HG03521 (cell line): ENCODE results near the gene PGM2L1.
"Not testable (repeated sequence)": the region's sequence is repeated elsewhere in the genome, so short reads cannot be mapped to it uniquely, and the experiment has no call there.

ENCODE experiments used
- ATAC-seq: cut with Tn5 transposase; IDR thresholded peaks from one replicate; pipeline ENCODE4 v1.9.1; 2021; ENCODE audit warnings: mild to moderate bottlenecking, moderate library complexity; ENCODE audit not compliant: unreplicated experiment

PGM2L1 gene

GRCh38 chr11:74398244-74399159 is at the start of gene PGM2L1:
TSS of gene PGM2L1 (minus strand) at chr11:74398433. CDS start at chr11:74398161, 272 bp downstream.
- ATAC-seq = peak; percentile 96

- ATAC-seq = no peak
These were observed 49.5 kb upstream of the PGM2L1 start for GRCh38 chr11:74447720-74448119.

- no peak for ATAC-seq
These were observed 48.3 kb upstream of the PGM2L1 start for GRCh38 chr11:74446532-74446938.

- no peak for ATAC-seq
These were observed 46.1 kb upstream of the PGM2L1 start for GRCh38 chr11:74444173-74444826.

- no peak for ATAC-seq
These were observed 45.0 kb upstream of the PGM2L1 start for GRCh38 chr11:74443071-74443864.

GRCh38 chr11:74442636-74443035 is 44.4 kb upstream of the PGM2L1 start:
- no peak for ATAC-seq

GRCh38 chr11:74438681-74439080 is 40.4 kb upstream of the PGM2L1 start:
- no peak for ATAC-seq

GRCh38 chr11:74437441-74438042 is 39.3 kb upstream of the PGM2L1 start:
- ATAC-seq = no peak

- ATAC-seq = no peak
These were observed 36.3 kb upstream of the PGM2L1 start for GRCh38 chr11:74434528-74434927.

- no peak for ATAC-seq
These were observed 31.0 kb upstream of the PGM2L1 start for GRCh38 chr11:74429205-74429604.

GRCh38 chr11:74427384-74427886 is 29.2 kb upstream of the PGM2L1 start:
- no peak for ATAC-seq

GRCh38 chr11:74425100-74425499 is 26.9 kb upstream of the PGM2L1 start:
- no peak for ATAC-seq

GRCh38 chr11:74418509-74418895 is 20.3 kb upstream of the PGM2L1 start:
- no peak for ATAC-seq

- no peak for ATAC-seq
These were observed 19.8 kb upstream of the PGM2L1 start for GRCh38 chr11:74417860-74418508.

- no peak for ATAC-seq
These were observed 19.2 kb upstream of the PGM2L1 start for GRCh38 chr11:74417379-74417804.

- ATAC-seq = not testable (repeated sequence)
These were observed 18.7 kb upstream of the PGM2L1 start for GRCh38 chr11:74416974-74417373.

- ATAC-seq = no peak
These were observed 14.6 kb upstream of the PGM2L1 start for GRCh38 chr11:74412733-74413359.

- no peak for ATAC-seq
These were observed 14.1 kb upstream of the PGM2L1 start for GRCh38 chr11:74412321-74412720.

GRCh38 chr11:74409633-74410032 is 11.4 kb upstream of the PGM2L1 start:
- ATAC-seq = no peak
